GM19463 (cell line): ENCODE results near the gene APOA1.

Experiments used
- ATAC-seq: cut with Tn5 transposase; IDR thresholded peaks from one replicate; pipeline ENCODE4 v1.9.1; 2021; ENCODE audit warnings: mild to moderate bottlenecking, moderate library complexity; ENCODE audit not compliant: unreplicated experiment

The APOA1 gene

DNA sequence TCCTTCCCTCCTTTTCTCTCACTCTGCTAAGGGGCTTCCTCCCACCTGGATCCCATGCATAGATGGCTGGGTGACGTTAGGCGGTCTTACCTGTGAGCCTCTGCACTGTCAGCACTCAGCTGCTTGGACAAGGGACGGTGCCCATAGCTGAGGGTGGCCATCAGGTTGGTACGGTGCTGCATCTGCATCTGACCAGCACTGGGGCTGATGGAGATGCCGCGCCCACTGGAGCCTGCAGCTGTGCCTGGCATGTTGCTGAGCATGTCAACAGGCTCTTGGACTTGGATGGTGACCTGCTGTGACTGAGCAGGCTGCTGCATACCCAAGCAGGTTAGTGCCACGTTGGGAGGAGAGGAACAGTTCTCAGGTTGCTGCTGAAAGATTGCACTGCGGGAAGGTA is 21.8 kb upstream of the APOA1 start:
- ATAC-seq: no peak

DNA sequence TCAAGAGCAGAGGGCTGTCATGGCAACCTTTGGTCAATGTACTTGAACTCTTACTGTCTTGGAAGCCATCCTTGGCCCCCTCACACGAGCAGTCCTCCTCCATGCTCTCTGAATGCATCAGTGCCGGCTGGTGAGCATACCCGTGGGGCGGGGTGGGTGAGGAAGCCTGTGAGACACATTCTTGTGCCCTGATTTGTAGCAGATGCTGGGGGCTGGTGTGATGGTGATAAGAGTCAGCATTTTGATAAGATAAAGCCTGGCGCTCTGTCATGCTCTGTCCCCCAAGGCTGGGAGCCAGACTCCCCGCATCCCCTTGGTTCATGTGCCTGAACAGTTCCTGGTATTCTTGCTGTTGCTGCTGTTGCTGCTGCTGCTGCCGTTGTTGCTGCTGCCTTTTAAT is 20.5 kb upstream of the APOA1 start:
- no peak for ATAC-seq

DNA sequence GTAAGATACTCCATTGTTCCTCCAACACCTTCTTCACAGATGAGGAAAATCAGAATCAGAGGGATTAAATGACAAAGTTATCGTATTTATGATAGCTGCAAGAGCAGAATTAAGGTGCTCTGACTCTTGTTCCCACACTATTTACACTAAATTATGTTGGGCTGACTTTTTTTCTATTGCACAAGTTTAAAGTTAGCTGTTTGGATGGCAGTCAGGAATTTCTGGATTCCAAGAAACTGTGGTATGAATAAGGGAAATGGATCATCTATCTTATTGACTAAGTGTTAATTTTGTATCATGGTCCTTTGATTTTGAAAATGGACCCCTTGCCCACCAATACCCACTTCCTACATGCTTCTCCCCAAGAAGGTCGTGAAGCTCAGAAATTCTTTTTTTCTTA is 19.9 kb upstream of the APOA1 start:
- no peak for ATAC-seq

DNA sequence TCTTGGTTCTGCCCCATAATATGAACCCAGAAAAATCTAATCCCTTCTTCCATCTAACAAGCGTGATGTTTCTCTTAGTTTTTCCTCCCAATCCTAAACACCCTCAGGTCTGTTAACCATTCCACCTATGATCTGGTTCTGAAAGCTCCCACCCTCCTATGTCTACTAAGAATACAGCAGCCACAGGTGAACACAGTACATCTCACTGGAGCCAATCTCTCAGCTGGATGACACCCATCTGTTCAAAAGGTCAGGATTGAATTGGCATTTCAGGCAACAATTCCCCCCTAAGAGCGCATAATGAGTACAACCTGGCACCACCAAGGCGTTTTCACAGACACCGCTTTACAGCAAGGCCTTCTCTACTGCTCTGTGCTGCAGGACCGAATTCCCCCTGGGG is 19.0 kb upstream of the APOA1 start:
- no peak for ATAC-seq

DNA sequence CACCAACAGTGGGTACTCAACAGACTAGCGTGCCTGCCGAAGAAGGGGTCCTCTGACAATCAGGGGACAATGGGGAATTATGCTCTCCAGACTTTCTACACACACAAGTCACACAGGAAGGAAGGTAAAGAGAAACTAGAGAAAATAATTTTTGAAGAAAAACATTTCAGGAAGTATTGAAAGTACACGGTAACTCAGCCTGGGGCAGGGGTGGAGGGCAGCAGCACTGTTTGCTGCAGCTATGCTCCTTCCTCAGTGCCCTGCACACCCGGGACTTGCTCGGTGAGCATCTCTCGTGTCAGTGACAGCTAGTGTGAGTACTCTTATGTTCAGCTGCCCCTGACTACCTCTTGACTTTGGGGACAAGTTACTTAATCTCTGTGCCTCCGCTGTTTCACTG is 18.0 kb upstream of the APOA1 start:
- no peak for ATAC-seq

DNA sequence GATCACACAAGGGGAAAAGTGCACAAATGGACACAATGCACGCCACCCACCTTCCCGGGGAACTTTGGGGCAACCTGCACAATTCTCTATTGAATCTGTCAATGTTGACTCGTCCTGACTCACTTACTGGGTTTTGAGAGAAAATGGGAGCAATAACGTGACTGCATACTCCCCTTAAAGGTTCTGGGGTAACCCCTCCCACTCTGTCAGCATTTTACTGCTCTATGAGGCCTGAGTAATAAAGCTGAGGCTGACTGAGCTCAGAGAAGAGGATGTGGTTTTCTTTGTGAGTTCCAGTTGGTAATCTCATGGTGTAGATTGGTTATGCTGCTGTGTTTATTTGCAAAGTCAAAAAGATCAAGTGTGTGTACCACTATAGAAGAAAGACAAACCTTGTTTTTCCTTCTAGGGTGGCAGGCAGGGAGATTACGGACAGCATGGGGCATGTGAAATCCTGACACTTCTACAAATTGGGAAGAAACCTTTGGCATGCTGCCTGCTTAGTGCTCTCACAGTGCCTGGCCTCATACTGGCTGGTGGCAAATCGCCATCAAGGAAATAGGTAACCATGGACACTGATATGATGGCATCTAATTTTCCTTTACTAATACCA is 16.1 kb upstream of the APOA1 start:
- peak; percentile 96 for ATAC-seq

- ATAC-seq: peak; percentile 46
These were observed 15.0 kb upstream of the APOA1 start for GRCh38 chr11:116852261-116853031.

- ATAC-seq: no peak
These were observed 14.2 kb upstream of the APOA1 start for GRCh38 chr11:116851626-116852025.

GRCh38 chr11:116849486-116849885 is 12.1 kb upstream of the APOA1 start:
- ATAC-seq: no peak

GRCh38 chr11:116849060-116849459 is 11.6 kb upstream of the APOA1 start:
- no peak for ATAC-seq

DNA sequence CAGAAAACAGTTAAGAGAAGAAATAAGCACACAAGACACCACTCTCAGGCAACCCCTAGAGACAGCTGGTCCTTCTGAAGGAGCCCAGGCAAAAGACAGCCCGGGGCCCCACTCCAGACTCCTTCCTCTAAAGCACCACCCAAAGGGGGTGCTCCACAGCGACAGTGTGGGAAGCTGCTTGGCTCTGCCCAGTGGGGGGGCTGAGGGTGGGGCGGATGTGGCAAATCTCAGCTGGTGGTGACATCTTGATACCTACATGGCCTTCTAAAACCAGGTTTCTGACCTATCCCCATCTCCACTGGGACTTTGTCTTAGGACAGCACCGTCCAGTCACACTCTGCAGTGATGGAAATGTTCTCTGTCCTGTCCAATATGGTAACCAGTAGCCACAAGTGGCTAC is 10.2 kb upstream of the APOA1 start:
- ATAC-seq: no peak

GRCh38 chr11:116844722-116845121 is 7.3 kb upstream of the APOA1 start:
- no peak for ATAC-seq

DNA sequence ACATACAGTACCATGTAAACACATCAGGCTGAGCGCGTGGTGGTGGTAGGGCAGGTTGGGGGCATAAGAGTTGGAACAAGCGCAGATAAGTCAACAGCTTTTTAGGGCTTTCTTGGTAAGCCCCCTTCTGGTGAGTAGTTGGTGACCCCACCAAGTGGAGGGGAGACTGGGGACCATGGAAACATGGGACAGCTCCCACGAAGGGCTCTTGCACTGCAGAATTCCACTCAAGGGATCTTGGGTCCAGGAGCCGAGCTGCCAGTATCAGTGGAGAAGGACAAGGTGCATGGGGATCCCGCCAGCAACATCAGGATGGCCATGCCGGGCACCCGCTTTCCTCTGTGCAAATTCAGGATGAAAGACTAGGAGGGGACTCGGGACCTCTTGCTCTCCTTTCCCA is 6.2 kb upstream of the APOA1 start:
- ATAC-seq: no peak

- ATAC-seq: no peak
These were observed 5.5 kb upstream of the APOA1 start for GRCh38 chr11:116842909-116843308.

- no peak for ATAC-seq
These were observed 4.7 kb upstream of the APOA1 start for GRCh38 chr11:116842117-116842516.

- ATAC-seq: no peak
These were observed 3.4 kb upstream of the APOA1 start for GRCh38 chr11:116840746-116841296.

GRCh38 chr11:116840224-116840745 is 2.9 kb upstream of the APOA1 start:
- no peak for ATAC-seq

GRCh38 chr11:116838321-116839084 is 1.1 kb upstream of the APOA1 start:
- ATAC-seq: no peak

DNA sequence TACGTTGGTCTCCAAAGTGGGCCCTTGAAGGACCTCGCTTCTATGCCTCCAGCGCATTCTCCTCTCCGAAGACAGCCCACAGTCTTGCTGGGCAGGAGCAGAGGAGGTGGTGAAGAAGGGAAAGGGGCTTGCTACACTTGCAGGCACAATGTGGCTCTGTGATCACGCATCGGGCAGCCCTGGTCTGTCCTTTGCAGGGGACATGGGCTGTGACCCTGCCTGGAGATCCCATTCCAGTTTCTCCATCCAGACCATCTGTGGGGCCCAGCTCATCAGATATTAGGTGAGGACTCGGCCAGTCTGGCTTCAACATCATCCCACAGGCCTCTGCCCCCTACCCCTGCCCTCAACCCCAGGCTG is 810 bp downstream of the APOA1 start:
- no peak for ATAC-seq

DNA sequence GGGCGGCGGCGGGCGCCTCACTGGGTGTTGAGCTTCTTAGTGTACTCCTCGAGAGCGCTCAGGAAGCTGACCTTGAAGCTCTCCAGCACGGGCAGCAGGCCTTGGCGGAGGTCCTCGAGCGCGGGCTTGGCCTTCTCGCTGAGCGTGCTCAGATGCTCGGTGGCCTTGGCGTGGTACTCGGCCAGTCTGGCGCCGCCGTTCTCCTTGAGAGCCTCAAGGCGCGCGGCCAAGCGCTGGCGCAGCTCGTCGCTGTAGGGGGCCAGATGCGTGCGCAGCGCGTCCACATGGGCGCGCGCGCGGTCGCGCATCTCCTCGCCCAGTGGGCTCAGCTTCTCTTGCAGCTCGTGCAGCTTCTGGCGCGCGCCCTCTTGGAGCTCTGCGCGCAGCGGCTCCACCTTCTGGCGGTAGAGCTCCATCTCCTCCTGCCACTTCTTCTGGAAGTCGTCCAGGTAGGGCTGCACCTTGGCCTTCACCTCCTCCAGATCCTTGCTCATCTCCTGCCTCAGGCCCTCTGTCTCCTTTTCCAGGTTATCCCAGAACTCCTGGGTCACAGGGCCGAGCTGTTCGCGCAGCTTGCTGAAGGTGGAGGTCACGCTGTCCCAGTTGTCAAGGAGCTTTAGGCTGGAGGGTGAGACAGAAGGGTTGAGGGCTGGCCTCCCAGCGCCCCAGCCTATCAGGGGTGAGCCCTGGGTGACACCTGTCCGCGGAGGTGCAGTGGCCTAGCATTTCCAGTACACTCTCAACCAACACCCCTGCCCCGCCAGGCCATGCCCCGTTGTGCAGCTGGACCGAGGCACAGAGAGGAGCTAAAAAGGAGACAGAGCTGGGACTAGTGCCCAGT is 1.4 kb downstream of the APOA1 start:
- peak; percentile 83 for ATAC-seq
